ENCODE results near the gene UBTF.

UBTF gene

GRCh38 chr17:44193326-44194084 lies 26.0 kb downstream of the UBTF start:
- DNase-seq: no peak

- no peak for DNase-seq
These were observed 26.7 kb downstream of the UBTF start for GRCh38 chr17:44192750-44193149.

GRCh38 chr17:44191941-44192496 lies 27.5 kb downstream of the UBTF start:
- DNase-seq: no peak

GRCh38 chr17:44191369-44191768 lies 28.1 kb downstream of the UBTF start:
- no peak for DNase-seq

- no peak for DNase-seq
These were observed 29.0 kb downstream of the UBTF start for GRCh38 chr17:44190481-44190880.

- no peak for DNase-seq
These were observed 30.7 kb downstream of the UBTF start for GRCh38 chr17:44188576-44189403.

- no peak for DNase-seq
These were observed 32.2 kb downstream of the UBTF start for GRCh38 chr17:44187131-44187899.

- peak; percentile 100 for DNase-seq
These were observed 33.0 kb downstream of the UBTF start, which contains the start of gene TMUB2 for GRCh38 chr17:44186307-44187130. TSS of gene TMUB2 (plus strand) at chr17:44186972. CDS start at chr17:44187709, 737 bp downstream.

GRCh38 chr17:44184212-44184810 lies 35.2 kb downstream of the UBTF start:
- no peak for DNase-seq

GRCh38 chr17:44183024-44183423 lies 36.5 kb downstream of the UBTF start:
- DNase-seq: no peak

- no peak for DNase-seq
These were observed 41.3 kb downstream of the UBTF start for GRCh38 chr17:44178133-44178532.

- no peak for DNase-seq
These were observed 41.8 kb downstream of the UBTF start for GRCh38 chr17:44177640-44178039.

GRCh38 chr17:44176671-44177501 lies 42.6 kb downstream of the UBTF start:
- no peak for DNase-seq

- no peak for DNase-seq
These were observed 43.2 kb downstream of the UBTF start for GRCh38 chr17:44176257-44176656.

GRCh38 chr17:44174427-44174826 lies 45.0 kb downstream of the UBTF start:
- no peak for DNase-seq

GRCh38 chr17:44171931-44172455 lies 47.5 kb downstream of the UBTF start:
- DNase-seq: no peak

GRCh38 chr17:44170499-44171201 lies 48.8 kb downstream of the UBTF start, which contains the start of gene ASB16:
TSS of gene ASB16 (plus strand) at chr17:44170704. CDS start at chr17:44170790, 86 bp downstream.
- no peak for DNase-seq

- DNase-seq: no peak
These were observed 49.4 kb downstream of the UBTF start for GRCh38 chr17:44170135-44170498.

- DNase-seq: no peak
These were observed 52.2 kb downstream of the UBTF start for GRCh38 chr17:44167181-44167861.

Data from bone marrow (tissue), 2 donors.